H1 (cell line): Measurements from ENCODE around the gene ALOX15. TPM values are rescaled to one million over a fixed set of nuclear protein-coding genes. Genes with fewer than 3 reads are reported as not detected.

ENCODE experiments used
- CTCF ChIA-PET: fragments of 300-600 bp; sonication (Branson Sonifier 250); formaldehyde crosslinking; loops from one replicate; lab custom pipeline; 2021; ENCODE audit not compliant: partially characterized antibody; lab: Charles Lee
- POLR2A ChIA-PET: fragments of 300-600 bp; sonication (Branson Sonifier 250); formaldehyde crosslinking; loops from one replicate; lab custom pipeline; 2021; ENCODE audit warnings: inconsistent platforms; ENCODE audit not compliant: partially characterized antibody; lab: Charles Lee
- DNase-seq, 2 experiments: peaks; one replicate each; pipeline versions ENCODE4 v3.0.0 to v3.0.0-alpha.2; 2010 to 2022; ENCODE audit warnings: low spot score in 2 of 2, low read depth in 1 of 2, mixed read lengths in 1 of 2
- FAIRE-seq: peaks from 2 replicates; lab custom pipeline; 2011; peaks lifted over from hg19 to GRCh38; lab: Jason Lieb, UNC
- H2AFZ ChIP-seq: 2 replicates; pipeline ENCODE4 v1.8.1; 2012; ENCODE audit warnings: low read length, inconsistent platforms
- H2AK5ac ChIP-seq: 2 replicates; pipeline ENCODE4 v1.6.1; 2013; ENCODE audit warnings: low read depth, low read length
- H2BK120ac ChIP-seq: replicated peaks from 2 replicates; pipeline ENCODE3; 2013; ENCODE audit warnings: low read depth, low read length, inconsistent platforms
- H2BK12ac ChIP-seq: 2 replicates; pipeline ENCODE4 v1.6.1; 2013; ENCODE audit warnings: low read depth, low read length
- H2BK15ac ChIP-seq: 2 replicates; pipeline ENCODE4 v1.6.1; 2013; ENCODE audit warnings: low read length
- H2BK20ac ChIP-seq: 2 replicates; pipeline ENCODE4 v1.6.1; 2013; ENCODE audit warnings: low read length
- H2BK5ac ChIP-seq: 2 replicates; pipeline ENCODE4 v1.6.1; 2013; ENCODE audit warnings: low read depth, low read length
- H3K14ac ChIP-seq: 2 replicates; pipeline ENCODE4 v1.6.1; 2013; ENCODE audit warnings: inconsistent platforms; ENCODE audit not compliant: insufficient read length
- H3K18ac ChIP-seq: 2 replicates; pipeline ENCODE4 v1.6.1; 2013; ENCODE audit warnings: low read length; ENCODE audit errors: extremely low read depth
- H3K23ac ChIP-seq: 2 replicates; pipeline ENCODE4 v1.6.1; 2013; ENCODE audit warnings: inconsistent platforms; ENCODE audit not compliant: insufficient read length
- H3K23me2 ChIP-seq: 2 replicates; pipeline ENCODE4 v1.6.1; 2013; ENCODE audit warnings: low read depth, low read length
- H3K27ac ChIP-seq: 2 replicates; pipeline ENCODE4 v1.6.1; 2011; ENCODE audit warnings: low read depth, low read length, inconsistent platforms
- H3K27me3 ChIP-seq, 4 experiments: replicated peaks in 1 of 4; 1 replicate in 1 of 4; 2 replicates in 3 of 4; pipeline versions ENCODE4 v1.6.1 to v1.8.1; 2011 to 2013; ENCODE audit warnings: low read length in 3 of 4, mild to moderate bottlenecking in 3 of 4, inconsistent platforms in 2 of 4, mixed read lengths in 2 of 4, moderate library complexity in 1 of 4; ENCODE audit not compliant: control insufficient read depth in 3 of 4, insufficient read depth in 3 of 4; ENCODE audit errors: extremely low read depth in 1 of 4
- H3K36me3 ChIP-seq, 4 experiments: 2 replicates each; pipeline versions ENCODE4 v1.6.1 to v1.8.1; 2011 to 2013; ENCODE audit warnings: mild to moderate bottlenecking in 4 of 4, low read length in 3 of 4, moderate library complexity in 2 of 4, control low read depth in 1 of 4, inconsistent platforms in 1 of 4; ENCODE audit not compliant: insufficient read depth in 4 of 4, control insufficient read depth in 2 of 4
- H3K4ac ChIP-seq: replicated peaks from 2 replicates; pipeline ENCODE3; 2013; ENCODE audit warnings: low read length, low read depth, mixed read lengths, inconsistent platforms; ENCODE audit not compliant: insufficient read length
- H3K4me1 ChIP-seq, 4 experiments: replicated peaks in 1 of 4; 1 replicate in 1 of 4; 2 replicates in 3 of 4; pipeline versions ENCODE4 v1.6.1 to v1.8.1; 2011 to 2013; ENCODE audit warnings: low read length in 3 of 4, inconsistent platforms in 2 of 4, mixed read lengths in 1 of 4; ENCODE audit not compliant: insufficient read depth in 4 of 4, control insufficient read depth in 3 of 4
- H3K4me2 ChIP-seq, 2 experiments: 2 replicates each; pipeline versions ENCODE4 v1.6.1 to v1.8.1; 2011 to 2013; ENCODE audit warnings: low read depth in 2 of 2, low read length in 2 of 2, control low read depth in 1 of 2, inconsistent platforms in 1 of 2, mild to moderate bottlenecking in 1 of 2; ENCODE audit not compliant: insufficient read depth in 1 of 2
- H3K4me3 ChIP-seq, 4 experiments: fragments of 200-600, 300-600 bp in 1 of 4; sonication (generic), shearing (Covaris generic), sonication (Bioruptor Twin) in 1 of 4; 2 replicates each; pipeline versions ENCODE4 v1.5.1 to v1.8.1; 2011 to 2016; ENCODE audit warnings: low read length in 4 of 4, low read depth in 3 of 4, control low read depth in 2 of 4, inconsistent platforms in 2 of 4, mild to moderate bottlenecking in 2 of 4, mixed read lengths in 1 of 4, moderate library complexity in 1 of 4; ENCODE audit not compliant: insufficient read depth in 2 of 4; ENCODE audit errors: extremely low read depth in 1 of 4
- H3K56ac ChIP-seq: replicated peaks from 2 replicates; pipeline ENCODE3; 2013; ENCODE audit warnings: low read depth, mild to moderate bottlenecking, mixed read lengths, low read length, inconsistent platforms; ENCODE audit not compliant: insufficient read length
- H3K79me1 ChIP-seq: 2 replicates; pipeline ENCODE4 v1.6.1; 2013; ENCODE audit warnings: low read depth, low read length, control low read depth
- H3K79me2 ChIP-seq, 2 experiments: 2 replicates each; pipeline versions ENCODE4 v1.6.1 to v1.8.1; 2012 to 2013; ENCODE audit warnings: low read length in 2 of 2, mild to moderate bottlenecking in 2 of 2, inconsistent platforms in 1 of 2; ENCODE audit not compliant: insufficient read depth in 2 of 2, control insufficient read depth in 1 of 2
- H3K9ac ChIP-seq, 4 experiments: replicated peaks in 1 of 4; 1 replicate in 1 of 4; 2 replicates in 3 of 4; pipeline versions ENCODE4 v1.6.1 to v1.8.1; 2011 to 2013; ENCODE audit warnings: low read depth in 3 of 4, low read length in 3 of 4, control low read depth in 2 of 4, mild to moderate bottlenecking in 2 of 4, moderate library complexity in 2 of 4, inconsistent platforms in 1 of 4; ENCODE audit errors: extremely low read depth in 1 of 4
- H3K9me3 ChIP-seq, 2 experiments: 2 replicates each; pipeline versions ENCODE4 v1.6.1 to v1.8.1; 2012 to 2013; ENCODE audit warnings: mild to moderate bottlenecking in 2 of 2, moderate library complexity in 2 of 2, control low read depth in 1 of 2, inconsistent platforms in 1 of 2, low read depth in 1 of 2, low read length in 1 of 2, mixed read lengths in 1 of 2; ENCODE audit not compliant: insufficient read depth in 2 of 2
- H4K20me1 ChIP-seq, 2 experiments: replicated peaks in 1 of 2; 2 replicates each; pipeline versions ENCODE3 to v1.8.1; 2011 to 2013; ENCODE audit warnings: inconsistent platforms in 2 of 2, low read length in 2 of 2, mild to moderate bottlenecking in 1 of 2; ENCODE audit not compliant: insufficient read depth in 2 of 2, control insufficient read depth in 1 of 2
- H4K5ac ChIP-seq: 2 replicates; pipeline ENCODE4 v1.6.1; 2013; ENCODE audit warnings: low read length, low read depth, mixed read lengths, inconsistent platforms; ENCODE audit not compliant: insufficient read length
- H4K8ac ChIP-seq: 2 replicates; pipeline ENCODE4 v1.8.0; 2013; ENCODE audit warnings: mild to moderate bottlenecking, moderate library complexity, low read length, inconsistent platforms; ENCODE audit not compliant: insufficient read depth; ENCODE audit errors: extremely low read depth
- H4K91ac ChIP-seq: replicated peaks from 2 replicates; pipeline ENCODE3; 2013; ENCODE audit warnings: low read length, mixed read lengths, inconsistent platforms; ENCODE audit not compliant: insufficient read length
- BRCA1 ChIP-seq: IDR thresholded peaks from 2 replicates; pipeline ENCODE4 v1.6.1; 2012; ENCODE audit warnings: low read depth, low read length, improper control_type of control experiment
- CTCF ChIP-seq, 3 experiments: IDR thresholded peaks; 1 replicate in 2 of 3; 2 replicates in 1 of 3; pipeline versions ENCODE4 v1.5.1 to v1.6.1; 2011; ENCODE audit warnings: low read length in 3 of 3, mild to moderate bottlenecking in 3 of 3, inconsistent platforms in 2 of 3, low read depth in 1 of 3, moderate library complexity in 1 of 3; ENCODE audit not compliant: insufficient read depth in 1 of 3; ENCODE audit errors: control extremely low read depth in 1 of 3
- JUN ChIP-seq: IDR thresholded peaks from 2 replicates; pipeline ENCODE4 v1.6.1; 2011; ENCODE audit warnings: low read depth, mild to moderate bottlenecking, improper control_type of control experiment, low read length
- JUND ChIP-seq: IDR thresholded peaks from 2 replicates; pipeline ENCODE4 v1.6.1; 2011; ENCODE audit warnings: mild to moderate bottlenecking, improper control_type of control experiment, low read length
- KDM1A ChIP-seq: fragments of 200-600, 300-600 bp; sonication (generic); IDR thresholded peaks from 2 replicates; pipeline ENCODE4 v1.7.1; 2016; ENCODE audit warnings: mild to moderate bottlenecking, low read length, borderline replicate concordance
- SIRT6 ChIP-seq: IDR thresholded peaks from one replicate; pipeline ENCODE4 v1.7.1; 2012; ENCODE audit warnings: low read length, inconsistent platforms
- TCF12 ChIP-seq: IDR thresholded peaks from 2 replicates; pipeline ENCODE4 v1.6.1; 2011; ENCODE audit warnings: low read depth, mild to moderate bottlenecking, low read length
- WGBS, 2 experiments: shearing (Covaris generic) in 1 of 2; methylation state at CpG; one replicate each; pipeline versions ENCODE4 v1.1.6 to v1.1.7; 2013 to 2015; ENCODE audit warnings: low lambda C conversion rate in 2 of 2, mixed read lengths in 2 of 2, inconsistent platforms in 1 of 2, low coverage in 1 of 2, missing lambda C conversion rate in 1 of 2; ENCODE audit not compliant: insufficient replicate concordance in 2 of 2, insufficient coverage in 1 of 2, insufficient read length in 1 of 2; ENCODE audit errors: extremely low coverage in 1 of 2, missing lambda C conversion rate in 1 of 2; 5-methylcytosine and 5-hydroxymethylcytosine counted together
- polyA plus RNA-seq, 7 experiments: library from polyadenylated mRNA; depleted of rRNA in 3 of 7; stranded (reverse) in 5 of 7; unstranded in 2 of 7; fragments of >200 nt in 5 of 7; fragments of 200-250 nt in 2 of 7; gene quantifications; 1 replicate in 5 of 7; 2 replicates in 1 of 7; 4 replicates in 1 of 7; pipeline versions ENCODE4 v1.2.1 to v1.2.3, GENCODE V29; 2011 to 2013; ENCODE audit warnings: missing spikeins in 2 of 7, mixed read lengths in 2 of 7
- total RNA-seq: library from RNA; stranded (reverse); fragmentation: NEBNext Ultra II Directional; extraction: Animal tissue kit (Norgen Biotek cat#: 25700); gene quantifications from 2 replicates; pipeline ENCODE4 v1.2.1, GENCODE V29; 2021
- TF ChIP-seq, protein P1 (sequence below): IDR thresholded peaks from 2 replicates; pipeline ENCODE4 v1.6.1; 2012; ENCODE audit warnings: low read length, inconsistent platforms

The ALOX15 gene
- total and polyA plus RNA-seq, 2 of the 8 experiments (the other 6 are each of a cell fraction or from before 2014, with no cell fraction given) = 1.5 to 1.7 TPM

- H3K27me3 ChIP-seq = no peaks in the 10 kb centered on the region
- no peaks in the 10 kb centered on the region for H3K23me2 ChIP-seq
- H3K79me1 ChIP-seq = no peaks in the 10 kb centered on the region
- no peak overlapping the region for H2BK15ac ChIP-seq
- H3K4me1 ChIP-seq = peaks cover 0 to 13% (median 6%) of the 10 kb centered on the region in 4 experiments; a peak in 5 of 7 replicates
- ChIA-PET POLR2A (interaction anchor here (1.9 kb wide), 1 partner anchor 11 kb away, joined by 6 read pairs; no protein-coding TSS in a partner anchor), CTCF (interaction anchor here (1.0 to 10.1 kb wide), 6 partner anchors 10 to 33 kb away, joined by 3 to 65 read pairs (median 15); partner anchors contain the start of gene SMTNL2)
- H3K4me2 ChIP-seq = no peak overlapping the region
- no peak overlapping the region for H2AFZ ChIP-seq
- H4K20me1 ChIP-seq = no peaks in the 10 kb centered on the region
- no peak overlapping the region for H3K56ac ChIP-seq
- H3K4me3 ChIP-seq = no peak overlapping the region
- H2BK12ac ChIP-seq = no peak overlapping the region
- no peak overlapping the region for H4K91ac ChIP-seq
- H3K79me2 ChIP-seq = no peaks in the 10 kb centered on the region
- no peak overlapping the region for H2AK5ac ChIP-seq
- H3K4ac ChIP-seq = no peak overlapping the region
- H3K18ac ChIP-seq = no peak overlapping the region
- H4K8ac ChIP-seq = no peak overlapping the region
- H3K9ac ChIP-seq = no peak overlapping the region
- no peak for DNase-seq
- H4K5ac ChIP-seq = no peak overlapping the region
- H2BK120ac ChIP-seq = no peak overlapping the region
- WGBS, 2 experiments = 88% methylated on average over 6 of the region's 11 CpGs; no CpG with 5 or more reads in 1 of the 2 experiments
- no peak overlapping the region for H3K27ac ChIP-seq
- H3K36me3 ChIP-seq = no peaks in the 10 kb centered on the region
- H2BK5ac ChIP-seq = no peak overlapping the region; the same call in 1 of the 2 replicates
- FAIRE-seq = no peak
- H3K14ac ChIP-seq = no peak overlapping the region
- H2BK20ac ChIP-seq = no peak overlapping the region
- H3K9me3 ChIP-seq = no peaks in the 10 kb centered on the region
- H3K23ac ChIP-seq = no peak overlapping the region
- TF ChIP-seq SIRT6 = no peak
- no peak for TF ChIP-seq CTCF (IDR thresholded peaks at IDR 0.05; ENCODE audit: control extremely low read depth in 1 of 3, insufficient read depth in 1 of 3, low read depth in 1 of 3, low read length in 3 of 3)
- TF ChIP-seq JUND = no peak
- TF ChIP-seq KDM1A = no peak
- TF ChIP-seq, protein P1, sequence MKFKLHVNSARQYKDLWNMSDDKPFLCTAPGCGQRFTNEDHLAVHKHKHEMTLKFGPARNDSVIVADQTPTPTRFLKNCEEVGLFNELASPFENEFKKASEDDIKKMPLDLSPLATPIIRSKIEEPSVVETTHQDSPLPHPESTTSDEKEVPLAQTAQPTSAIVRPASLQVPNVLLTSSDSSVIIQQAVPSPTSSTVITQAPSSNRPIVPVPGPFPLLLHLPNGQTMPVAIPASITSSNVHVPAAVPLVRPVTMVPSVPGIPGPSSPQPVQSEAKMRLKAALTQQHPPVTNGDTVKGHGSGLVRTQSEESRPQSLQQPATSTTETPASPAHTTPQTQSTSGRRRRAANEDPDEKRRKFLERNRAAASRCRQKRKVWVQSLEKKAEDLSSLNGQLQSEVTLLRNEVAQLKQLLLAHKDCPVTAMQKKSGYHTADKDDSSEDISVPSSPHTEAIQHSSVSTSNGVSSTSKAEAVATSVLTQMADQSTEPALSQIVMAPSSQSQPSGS = no peak
- TF ChIP-seq TCF12 = no peak
- no peak for TF ChIP-seq JUN
- TF ChIP-seq BRCA1 = no peak
These were observed 49.1 kb downstream of the ALOX15 start for GRCh38 chr17:4592240-4593005.
